H9 (cell line): Measurements from ENCODE around the gene BRD9. TPM values are rescaled to one million over a fixed set of nuclear protein-coding genes. Genes with fewer than 3 reads are reported as not detected.

Experiments used
- DNase-seq: peaks from one replicate; pipeline ENCODE4 v3.0.0-alpha.2; 2017
- H2AFZ ChIP-seq: one replicate; pipeline ENCODE4 v1.6.1; 2013; ENCODE audit warnings: mild to moderate bottlenecking, low read length, control low read depth, moderate library complexity
- H2AK5ac ChIP-seq: 2 replicates; pipeline ENCODE4 v1.6.1; 2013; ENCODE audit warnings: low read length, control low read depth, mixed read lengths; ENCODE audit not compliant: insufficient read length
- H2BK120ac ChIP-seq: one replicate; pipeline ENCODE4 v1.6.1; 2013; ENCODE audit warnings: low read depth, mild to moderate bottlenecking, low read length, control low read depth, inconsistent platforms; ENCODE audit not compliant: poor library complexity, severe bottlenecking
- H2BK12ac ChIP-seq: 2 replicates; pipeline ENCODE4 v1.6.1; 2013; ENCODE audit warnings: low read length, control low read depth, mixed read lengths, low read depth; ENCODE audit not compliant: insufficient read length
- H2BK15ac ChIP-seq: 2 replicates; pipeline ENCODE4 v1.6.1; 2013; ENCODE audit warnings: low read depth, low read length, control low read depth
- H2BK20ac ChIP-seq: one replicate; pipeline ENCODE4 v1.6.1; 2013; ENCODE audit warnings: low read depth, mild to moderate bottlenecking, low read length, control low read depth, inconsistent platforms; ENCODE audit not compliant: poor library complexity, severe bottlenecking
- H2BK5ac ChIP-seq: 2 replicates; pipeline ENCODE4 v1.6.1; 2013; ENCODE audit warnings: low read length, control low read depth, mixed read lengths; ENCODE audit not compliant: insufficient read length
- H3K14ac ChIP-seq: 2 replicates; pipeline ENCODE4 v1.6.1; 2013; ENCODE audit warnings: low read length, control low read depth; ENCODE audit not compliant: insufficient read depth
- H3K18ac ChIP-seq: 2 replicates; pipeline ENCODE4 v1.6.1; 2013; ENCODE audit warnings: low read depth, mild to moderate bottlenecking, mixed read lengths, low read length, control low read depth; ENCODE audit not compliant: insufficient read length
- H3K23ac ChIP-seq: 2 replicates; pipeline ENCODE4 v1.6.1; 2013; ENCODE audit warnings: low read length, control low read depth, mixed read lengths, low read depth; ENCODE audit not compliant: insufficient read length
- H3K23me2 ChIP-seq: 2 replicates; pipeline ENCODE4 v1.6.1; 2013; ENCODE audit warnings: low read depth, mild to moderate bottlenecking, mixed read lengths, low read length, control low read depth; ENCODE audit not compliant: insufficient read length, poor library complexity, severe bottlenecking
- H3K27ac ChIP-seq: 2 replicates; pipeline ENCODE4 v1.5.1; 2013; ENCODE audit warnings: low read length, control low read depth, mixed read lengths, low read depth; ENCODE audit not compliant: insufficient read length
- H3K27me3 ChIP-seq: 2 replicates; pipeline ENCODE4 v1.6.1; 2013; ENCODE audit warnings: low read length, control low read depth, inconsistent platforms; ENCODE audit not compliant: insufficient read depth
- H3K4ac ChIP-seq: 2 replicates; pipeline ENCODE4 v1.6.1; 2013; ENCODE audit warnings: low read depth, mild to moderate bottlenecking, control low read depth, inconsistent platforms, low read length, moderate library complexity
- H3K4me1 ChIP-seq: 2 replicates; pipeline ENCODE4 v1.6.1; 2013; ENCODE audit warnings: low read length, control low read depth, inconsistent platforms; ENCODE audit not compliant: insufficient read depth
- H3K4me2 ChIP-seq: 2 replicates; pipeline ENCODE4 v1.6.1; 2013; ENCODE audit warnings: low read length, control low read depth, mixed read lengths; ENCODE audit not compliant: insufficient read length, insufficient read depth
- H3K56ac ChIP-seq: 2 replicates; pipeline ENCODE4 v1.6.1; 2013; ENCODE audit warnings: low read depth, mild to moderate bottlenecking, mixed read lengths, low read length, control low read depth; ENCODE audit not compliant: insufficient read length
- H3K79me1 ChIP-seq: 2 replicates; pipeline ENCODE4 v1.6.1; 2013; ENCODE audit warnings: low read depth, mild to moderate bottlenecking, moderate library complexity, low read length, control low read depth, inconsistent platforms; ENCODE audit not compliant: insufficient read depth, poor library complexity, severe bottlenecking
- H3K79me2 ChIP-seq: 2 replicates; pipeline ENCODE4 v1.6.1; 2013; ENCODE audit warnings: low read length, control low read depth, inconsistent platforms; ENCODE audit not compliant: insufficient read depth
- H3K9ac ChIP-seq: 2 replicates; pipeline ENCODE4 v1.6.1; 2013; ENCODE audit warnings: low read length, control low read depth, mixed read lengths; ENCODE audit not compliant: insufficient read length; ENCODE audit errors: extremely low read depth
- H3K9me3 ChIP-seq: one replicate; pipeline ENCODE4 v1.6.1; 2013; ENCODE audit warnings: low read depth, low read length, inconsistent platforms; ENCODE audit not compliant: control insufficient read depth
- H3T11ph ChIP-seq: one replicate; pipeline ENCODE4 v1.6.1; 2013; ENCODE audit warnings: mild to moderate bottlenecking, low read length, control low read depth, inconsistent platforms
- H4K20me1 ChIP-seq: one replicate; pipeline ENCODE4 v1.6.1; 2013; ENCODE audit not compliant: control insufficient read depth, insufficient read length, insufficient read depth
- H4K5ac ChIP-seq: 2 replicates; pipeline ENCODE4 v1.6.1; 2013; ENCODE audit warnings: low read depth, mild to moderate bottlenecking, mixed read lengths, low read length, control low read depth; ENCODE audit not compliant: insufficient read length
- H4K8ac ChIP-seq: replicated peaks from 2 replicates; pipeline ENCODE4 v1.6.1; 2013; ENCODE audit warnings: low read length, control low read depth, mixed read lengths, low read depth; ENCODE audit not compliant: insufficient read length
- H4K91ac ChIP-seq: 2 replicates; pipeline ENCODE4 v1.6.1; 2013; ENCODE audit warnings: low read depth, mild to moderate bottlenecking, moderate library complexity, mixed read lengths, low read length, control low read depth; ENCODE audit not compliant: insufficient read length
- H3K27ac Mint-ChIP-seq, 3 experiments: 2 replicates in 2 of 3; 3 replicates in 1 of 3; pipeline ENCODE4 v1.8.0; 2020 to 2021; ENCODE audit warnings: mixed read lengths in 3 of 3, mild to moderate bottlenecking in 1 of 3, moderate library complexity in 1 of 3
- H3K27me3 Mint-ChIP-seq: 2 replicates; pipeline ENCODE4 v1.8.0; 2021; ENCODE audit warnings: low read depth, mild to moderate bottlenecking, moderate library complexity, mixed read lengths
- H3K36me3 Mint-ChIP-seq, 3 experiments: 2 replicates in 2 of 3; 3 replicates in 1 of 3; pipeline ENCODE4 v1.8.0; 2020 to 2021; ENCODE audit warnings: low read depth in 3 of 3, mixed read lengths in 3 of 3; ENCODE audit not compliant: insufficient read depth in 1 of 3
- H3K4me1 Mint-ChIP-seq, 2 experiments: 2 replicates each; pipeline ENCODE4 v1.8.0; 2020; ENCODE audit warnings: mixed read lengths in 2 of 2
- H3K4me3 Mint-ChIP-seq, 2 experiments: 2 replicates in 1 of 2; 3 replicates in 1 of 2; pipeline ENCODE4 v1.8.0; 2020 to 2021; ENCODE audit warnings: mild to moderate bottlenecking in 2 of 2, mixed read lengths in 2 of 2, moderate library complexity in 1 of 2
- H3K9me3 Mint-ChIP-seq, 2 experiments: 2 replicates in 1 of 2; 3 replicates in 1 of 2; pipeline ENCODE4 v1.8.0; 2020; ENCODE audit warnings: mild to moderate bottlenecking in 2 of 2, mixed read lengths in 2 of 2, moderate library complexity in 1 of 2
- WGBS: extraction: QIAGEN DNeasy Blood & Tissue Kit; methylation state at CpG from one replicate; pipeline ENCODE4 v1.1.7; 2013; ENCODE audit warnings: missing lambda C conversion rate, low lambda C conversion rate, mixed read lengths; ENCODE audit not compliant: insufficient read length; ENCODE audit errors: extremely low coverage; 5-methylcytosine and 5-hydroxymethylcytosine counted together
- total RNA-seq: library from RNA; stranded (reverse); gene quantifications from 2 replicates; pipeline ENCODE4 v1.2.1, GENCODE V29; 2021
- TF ChIP-seq, protein P1 (sequence below): fragments of 200-600 bp; sonication (generic); conservative IDR thresholded peaks from 3 replicates; pipeline ENCODE4 v1.8.0; 2021; ENCODE audit warnings: antibody characterized with exemption, mild to moderate bottlenecking

BRD9 gene
- total RNA-seq, 1 experiment from 2014 or later: 70.5 TPM

DNA sequence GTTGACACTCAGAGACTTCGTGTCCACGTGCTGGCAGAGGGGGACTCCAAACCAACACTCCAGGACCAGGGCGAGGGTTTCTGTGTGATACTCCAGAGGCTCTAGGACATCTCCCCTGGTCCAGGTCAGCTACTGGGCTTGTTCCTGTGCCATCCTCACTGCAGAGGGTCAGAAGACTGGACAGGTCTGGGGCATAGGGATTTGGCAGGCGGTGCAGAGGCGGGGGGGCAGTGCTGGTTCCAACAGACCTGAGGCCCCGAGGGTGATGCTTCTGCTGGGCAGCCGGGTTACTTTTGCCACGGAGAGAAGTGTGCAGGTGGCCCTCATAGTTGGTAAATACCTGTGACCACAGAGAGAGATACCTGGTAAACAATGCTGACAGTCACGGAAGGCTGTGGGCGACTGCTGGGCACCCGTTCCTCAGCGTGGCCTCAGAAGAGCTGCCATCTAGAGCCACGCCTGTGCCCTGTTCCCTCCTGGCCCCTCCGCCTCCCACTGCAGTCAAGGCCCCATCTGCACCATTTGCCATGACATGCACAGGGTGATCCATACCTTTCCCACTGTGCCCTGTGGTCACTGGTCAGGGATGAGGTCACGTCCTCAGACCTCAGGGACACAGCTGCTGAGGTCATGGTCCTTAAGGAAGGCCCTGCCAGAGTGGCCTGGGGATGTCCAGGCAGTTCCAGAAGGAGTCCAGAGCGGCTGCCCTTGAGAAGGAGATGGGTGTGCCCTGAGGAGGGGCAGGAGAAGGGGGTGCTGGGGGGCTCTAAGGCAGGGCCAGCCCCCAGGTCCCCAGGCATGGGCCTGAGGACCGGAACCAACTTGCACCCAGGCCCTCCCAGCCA lies 30.1 kb upstream of the BRD9 start:
- DNase-seq: no peak
- no peaks in the 10 kb centered on the region for H3K79me1 ChIP-seq
- no peak overlapping the region for H4K8ac ChIP-seq
- Mint-ChIP-seq H3K27me3 (peaks cover 36% of the 10 kb centered on the region), H3K27ac (no peak overlapping the region; a peak in 1 of 7 replicates), H3K4me3 (no peak overlapping the region), H3K9me3 (no peaks in the 10 kb centered on the region), H3K4me1 (peaks cover 7 to 9% of the 10 kb centered on the region in 2 experiments), H3K36me3 (peaks cover 4 to 15% (median 12%) of the 10 kb centered on the region in 3 experiments; a peak in 6 of 7 replicates)
- H3K4me2 ChIP-seq: no peak overlapping the region
- H2BK12ac ChIP-seq: no peak overlapping the region
- H3K9ac ChIP-seq: no peak overlapping the region
- no peak overlapping the region for H3T11ph ChIP-seq
- no peak overlapping the region for H4K5ac ChIP-seq
- no peaks in the 10 kb centered on the region for H4K20me1 ChIP-seq
- no peaks in the 10 kb centered on the region for H3K4me1 ChIP-seq
- H3K27me3 ChIP-seq: peaks cover 3% of the 10 kb centered on the region; the same call in 1 of the 2 replicates
- H4K91ac ChIP-seq: no peak overlapping the region
- H2AK5ac ChIP-seq: no peak overlapping the region
- no peaks in the 10 kb centered on the region for H3K79me2 ChIP-seq
- H2BK5ac ChIP-seq: no peak overlapping the region
- no CpG with 5 or more reads among the region's 17 CpGs for WGBS
- H3K56ac ChIP-seq: no peak overlapping the region
- H3K14ac ChIP-seq: no peak overlapping the region
- H3K23ac ChIP-seq: no peak overlapping the region
- H3K23me2 ChIP-seq: no peaks in the 10 kb centered on the region
- no peak overlapping the region for H2BK20ac ChIP-seq
- TF ChIP-seq, protein P1, sequence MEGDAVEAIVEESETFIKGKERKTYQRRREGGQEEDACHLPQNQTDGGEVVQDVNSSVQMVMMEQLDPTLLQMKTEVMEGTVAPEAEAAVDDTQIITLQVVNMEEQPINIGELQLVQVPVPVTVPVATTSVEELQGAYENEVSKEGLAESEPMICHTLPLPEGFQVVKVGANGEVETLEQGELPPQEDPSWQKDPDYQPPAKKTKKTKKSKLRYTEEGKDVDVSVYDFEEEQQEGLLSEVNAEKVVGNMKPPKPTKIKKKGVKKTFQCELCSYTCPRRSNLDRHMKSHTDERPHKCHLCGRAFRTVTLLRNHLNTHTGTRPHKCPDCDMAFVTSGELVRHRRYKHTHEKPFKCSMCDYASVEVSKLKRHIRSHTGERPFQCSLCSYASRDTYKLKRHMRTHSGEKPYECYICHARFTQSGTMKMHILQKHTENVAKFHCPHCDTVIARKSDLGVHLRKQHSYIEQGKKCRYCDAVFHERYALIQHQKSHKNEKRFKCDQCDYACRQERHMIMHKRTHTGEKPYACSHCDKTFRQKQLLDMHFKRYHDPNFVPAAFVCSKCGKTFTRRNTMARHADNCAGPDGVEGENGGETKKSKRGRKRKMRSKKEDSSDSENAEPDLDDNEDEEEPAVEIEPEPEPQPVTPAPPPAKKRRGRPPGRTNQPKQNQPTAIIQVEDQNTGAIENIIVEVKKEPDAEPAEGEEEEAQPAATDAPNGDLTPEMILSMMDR: no peak
- H3K27ac ChIP-seq: no peak overlapping the region
- no peak overlapping the region for H2AFZ ChIP-seq
- H3K9me3 ChIP-seq: no peaks in the 10 kb centered on the region
- no peak overlapping the region for H3K4ac ChIP-seq
- H2BK15ac ChIP-seq: no peak overlapping the region
- no peak overlapping the region for H2BK120ac ChIP-seq
- H3K18ac ChIP-seq: no peak overlapping the region
